Measurements from ENCODE around the gene GSTM5. TPM values are rescaled to one million over a fixed set of nuclear protein-coding genes. Genes with fewer than 3 reads are reported as not detected.
A peak's percentile ranks its signal among the peaks of the same experiment; 100 is the strongest.

The GSTM5 gene
- total RNA-seq, 1 experiment from 2014 or later = not detected

DNA sequence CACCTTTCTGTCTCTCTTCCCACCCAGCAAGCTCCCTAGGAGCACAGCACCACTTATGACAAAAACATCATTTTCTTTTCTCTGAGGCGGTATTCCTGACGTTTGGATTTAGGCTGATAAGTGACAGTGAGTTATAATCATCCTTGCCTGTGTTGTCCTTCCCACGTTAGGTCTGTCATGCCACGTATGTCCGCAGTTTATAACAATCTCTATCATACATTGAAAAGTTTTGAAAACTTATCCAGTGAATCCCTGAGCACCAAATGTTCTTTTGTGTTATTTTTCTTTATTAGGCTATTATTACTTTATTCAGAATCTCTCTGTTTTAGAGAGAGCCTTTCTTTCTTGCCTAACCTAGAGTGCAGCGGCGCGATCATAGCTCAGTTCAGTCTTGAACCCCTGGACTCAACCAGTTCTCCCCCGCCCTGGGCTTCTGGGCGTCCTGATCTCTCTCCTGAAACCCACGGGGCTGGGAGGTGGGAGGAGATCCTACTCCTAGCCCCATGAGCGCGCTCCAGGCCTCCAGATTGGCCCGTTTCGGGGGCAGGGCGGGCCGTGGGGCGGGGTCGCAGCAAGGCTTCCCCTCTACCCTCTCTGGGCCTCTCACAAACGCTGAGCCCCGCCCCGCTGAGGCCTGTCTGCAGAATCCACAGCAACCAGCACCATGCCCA lies 44.5 kb upstream of the GSTM5 start, which contains the start of gene GSTM2:
Gene GSTM2 (plus strand): TSS at position 606 of the 671 bp plus-strand sequence. CDS start 59 bp downstream, at position 665.
- Histone ChIP-seq H3K9ac (ENCODE audit: extremely low read depth, insufficient read length, low read length) (no peak within 1 kb of the TSS), H4K5ac (ENCODE audit: insufficient read length, low read depth, low read length) (no peak within 1 kb of the TSS), H3K23ac (ENCODE audit: insufficient read length, low read depth, low read length) (no peak within 1 kb of the TSS), H2BK5ac (ENCODE audit: insufficient read length, low read length) (no peak within 1 kb of the TSS), H3K4me1 (ENCODE audit: insufficient read depth, low read length) (no peaks in the 10 kb centered on the region), H2BK12ac (ENCODE audit: insufficient read length, low read depth, low read length) (no peak within 1 kb of the TSS), H3T11ph (ENCODE audit: low read length) (no peak within 1 kb of the TSS), H3K27ac (ENCODE audit: insufficient read length, low read depth, low read length) (no peak within 1 kb of the TSS), H3K56ac (ENCODE audit: insufficient read length, low read depth, low read length) (no peak within 1 kb of the TSS), H2AK5ac (ENCODE audit: insufficient read length, low read length) (no peak within 1 kb of the TSS), H3K27me3 (ENCODE audit: insufficient read depth, low read length) (no peaks in the 10 kb centered on the region), H3K23me2 (ENCODE audit: insufficient read length, low read depth, low read length, poor library complexity, severe bottlenecking) (peaks cover 3% of the 10 kb centered on the region), H3K9me3 (ENCODE audit: control insufficient read depth, low read depth, low read length) (no peaks in the 10 kb centered on the region), H2BK120ac (ENCODE audit: low read depth, low read length, poor library complexity, severe bottlenecking) (no peak within 1 kb of the TSS), H3K18ac (ENCODE audit: insufficient read length, low read depth, low read length) (no peak within 1 kb of the TSS), H3K4me2 (ENCODE audit: insufficient read depth, insufficient read length, low read length) (peak within 1 kb of the TSS; percentile 52), H4K91ac (ENCODE audit: insufficient read length, low read depth, low read length) (no peak within 1 kb of the TSS), H2BK20ac (ENCODE audit: low read depth, low read length, poor library complexity, severe bottlenecking) (no peak within 1 kb of the TSS), H3K79me2 (ENCODE audit: insufficient read depth, low read length) (no peaks in the 10 kb centered on the region), H4K20me1 (ENCODE audit: control insufficient read depth, insufficient read depth, insufficient read length) (no peaks in the 10 kb centered on the region), H3K79me1 (ENCODE audit: insufficient read depth, low read depth, low read length, poor library complexity, severe bottlenecking) (no peaks in the 10 kb centered on the region), H2BK15ac (ENCODE audit: low read depth, low read length) (no peak within 1 kb of the TSS), H4K8ac (replicated peaks; ENCODE audit: insufficient read length, low read depth, low read length) (no peak within 1 kb of the TSS), H3K4ac (ENCODE audit: low read depth, low read length) (no peak within 1 kb of the TSS), H2AFZ (ENCODE audit: low read length) (peak within 1 kb of the TSS; percentile 59), H3K14ac (ENCODE audit: insufficient read depth, low read length) (no peak within 1 kb of the TSS)
- Mint-ChIP-seq H3K9me3 (peaks cover 0 to 2% of the 10 kb centered on the region in 2 experiments; a peak in 1 of 5 replicates), H3K36me3 (ENCODE audit: insufficient read depth in 1 of 3, low read depth in 3 of 3) (peaks cover 0 to 11% (median 0%) of the 10 kb centered on the region in 3 experiments; a peak in 2 of 7 replicates), H3K4me3 (peak within 1 kb of the TSS; percentile 71 to 77), H3K27me3 (ENCODE audit: low read depth) (peaks cover 8% of the 10 kb centered on the region), H3K4me1 (peaks cover 8 to 13% of the 10 kb centered on the region in 2 experiments; a peak in 3 of 4 replicates), H3K27ac (no peak within 1 kb of the TSS)
- WGBS (ENCODE audit: extremely low coverage, insufficient read length, low lambda C conversion rate) = no CpG with 5 or more reads among the region's 22 CpGs
- TF ChIP-seq, protein P1, sequence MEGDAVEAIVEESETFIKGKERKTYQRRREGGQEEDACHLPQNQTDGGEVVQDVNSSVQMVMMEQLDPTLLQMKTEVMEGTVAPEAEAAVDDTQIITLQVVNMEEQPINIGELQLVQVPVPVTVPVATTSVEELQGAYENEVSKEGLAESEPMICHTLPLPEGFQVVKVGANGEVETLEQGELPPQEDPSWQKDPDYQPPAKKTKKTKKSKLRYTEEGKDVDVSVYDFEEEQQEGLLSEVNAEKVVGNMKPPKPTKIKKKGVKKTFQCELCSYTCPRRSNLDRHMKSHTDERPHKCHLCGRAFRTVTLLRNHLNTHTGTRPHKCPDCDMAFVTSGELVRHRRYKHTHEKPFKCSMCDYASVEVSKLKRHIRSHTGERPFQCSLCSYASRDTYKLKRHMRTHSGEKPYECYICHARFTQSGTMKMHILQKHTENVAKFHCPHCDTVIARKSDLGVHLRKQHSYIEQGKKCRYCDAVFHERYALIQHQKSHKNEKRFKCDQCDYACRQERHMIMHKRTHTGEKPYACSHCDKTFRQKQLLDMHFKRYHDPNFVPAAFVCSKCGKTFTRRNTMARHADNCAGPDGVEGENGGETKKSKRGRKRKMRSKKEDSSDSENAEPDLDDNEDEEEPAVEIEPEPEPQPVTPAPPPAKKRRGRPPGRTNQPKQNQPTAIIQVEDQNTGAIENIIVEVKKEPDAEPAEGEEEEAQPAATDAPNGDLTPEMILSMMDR (conservative IDR thresholded peaks at IDR 0.05) = no peak
- peak; percentile 95 for DNase-seq

All from H9 (cell line).